ENCODE results near the gene MYL9.

MYL9 gene

GRCh38 chr20:36526521-36527011, 14.8 kb upstream of the MYL9 start:
- DNase-seq (ENCODE audit: low spot score) = no peak
- TF ChIP-seq CTCF (IDR thresholded peaks at IDR 0.05; ENCODE audit: extremely low read depth, insufficient read depth, missing control alignments) = no peak
- in situ Hi-C loops (cut with MboI; ENCODE audit: low pct_unique_long_range_greater_than_20kb, low sequenced_read_pairs, unreplicated experiment) = no loop called here

GRCh38 chr20:36527331-36528125, 13.8 kb upstream of the MYL9 start:
- in situ Hi-C loops (cut with MboI; ENCODE audit: low pct_unique_long_range_greater_than_20kb, low sequenced_read_pairs, unreplicated experiment) = no loop called here
- no peak for DNase-seq (ENCODE audit: low spot score)
- TF ChIP-seq CTCF (IDR thresholded peaks at IDR 0.05; ENCODE audit: extremely low read depth, insufficient read depth, missing control alignments) = no peak

- in situ Hi-C loops (cut with MboI; ENCODE audit: low pct_unique_long_range_greater_than_20kb, low sequenced_read_pairs, unreplicated experiment) = no loop called here
- no peak for DNase-seq (ENCODE audit: low spot score)
- no peak for TF ChIP-seq CTCF (IDR thresholded peaks at IDR 0.05; ENCODE audit: extremely low read depth, insufficient read depth, missing control alignments)
Observed at GRCh38 chr20:36528176-36528874, 13.0 kb upstream of the MYL9 start.

- in situ Hi-C loops (cut with MboI; ENCODE audit: low pct_unique_long_range_greater_than_20kb, low sequenced_read_pairs, unreplicated experiment) = no loop called here
- no peak for TF ChIP-seq CTCF (IDR thresholded peaks at IDR 0.05; ENCODE audit: extremely low read depth, insufficient read depth, missing control alignments)
- no peak for DNase-seq (ENCODE audit: low spot score)
Observed at GRCh38 chr20:36528875-36529417, 12.4 kb upstream of the MYL9 start.

GRCh38 chr20:36532388-36532787, 8.9 kb upstream of the MYL9 start:
- in situ Hi-C loops (cut with MboI; ENCODE audit: low pct_unique_long_range_greater_than_20kb, low sequenced_read_pairs, unreplicated experiment) = no loop called here
- no peak for TF ChIP-seq CTCF (IDR thresholded peaks at IDR 0.05; ENCODE audit: extremely low read depth, insufficient read depth, missing control alignments)
- no peak for DNase-seq (ENCODE audit: low spot score)

- in situ Hi-C loops (cut with MboI; ENCODE audit: low pct_unique_long_range_greater_than_20kb, low sequenced_read_pairs, unreplicated experiment) = no loop called here
- DNase-seq (ENCODE audit: low spot score) = no peak
- TF ChIP-seq CTCF (IDR thresholded peaks at IDR 0.05; ENCODE audit: extremely low read depth, insufficient read depth, missing control alignments) = no peak
Observed at GRCh38 chr20:36532822-36533221, 8.5 kb upstream of the MYL9 start.
